ENCODE measurements around the gene SETX.

Gene SETX

GRCh38 chr9:132239999-132240840, 114.6 kb downstream of the SETX start:
- FAIRE-seq, result no peak

DNA sequence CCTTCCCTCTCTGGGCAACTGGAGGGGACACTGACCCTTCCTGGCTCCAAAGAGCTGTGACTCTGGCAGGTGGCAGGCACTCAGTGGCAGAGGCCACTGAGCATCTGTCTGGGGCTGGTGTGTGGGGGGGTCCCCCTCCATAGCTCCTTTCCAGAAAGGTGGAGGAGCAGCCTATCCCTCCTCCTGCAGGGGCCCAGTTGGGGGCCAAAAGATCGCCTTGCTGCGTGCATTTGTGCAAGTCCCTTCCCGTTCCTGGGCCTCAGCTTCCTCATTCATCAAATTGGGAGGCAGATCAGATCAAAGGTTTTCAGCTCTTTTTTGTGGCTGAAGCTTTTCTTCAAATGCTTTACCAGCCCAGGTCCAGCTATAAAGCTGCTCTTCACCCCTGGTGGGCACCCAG, 115.3 kb downstream of the SETX start:
- no peak for FAIRE-seq

DNA sequence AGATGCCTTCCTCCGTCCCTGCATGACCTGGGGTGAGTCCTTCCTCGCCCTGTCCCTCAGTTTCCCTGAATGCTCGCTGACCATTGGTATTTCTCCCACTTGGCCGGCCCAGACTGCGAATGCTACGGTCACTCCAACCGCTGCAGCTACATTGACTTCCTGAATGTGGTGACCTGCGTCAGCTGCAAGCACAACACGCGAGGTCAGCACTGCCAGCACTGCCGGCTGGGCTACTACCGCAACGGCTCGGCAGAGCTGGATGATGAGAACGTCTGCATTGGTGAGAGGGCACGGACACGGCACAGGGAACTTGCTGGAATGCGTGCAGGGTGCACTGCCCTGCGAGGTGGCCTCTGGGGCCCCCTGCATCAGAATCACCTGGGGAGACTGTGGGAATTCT, 115.8 kb downstream of the SETX start:
- no peak for FAIRE-seq

GRCh38 chr9:132238026-132238972, 116.5 kb downstream of the SETX start:
- FAIRE-seq, result no peak

DNA sequence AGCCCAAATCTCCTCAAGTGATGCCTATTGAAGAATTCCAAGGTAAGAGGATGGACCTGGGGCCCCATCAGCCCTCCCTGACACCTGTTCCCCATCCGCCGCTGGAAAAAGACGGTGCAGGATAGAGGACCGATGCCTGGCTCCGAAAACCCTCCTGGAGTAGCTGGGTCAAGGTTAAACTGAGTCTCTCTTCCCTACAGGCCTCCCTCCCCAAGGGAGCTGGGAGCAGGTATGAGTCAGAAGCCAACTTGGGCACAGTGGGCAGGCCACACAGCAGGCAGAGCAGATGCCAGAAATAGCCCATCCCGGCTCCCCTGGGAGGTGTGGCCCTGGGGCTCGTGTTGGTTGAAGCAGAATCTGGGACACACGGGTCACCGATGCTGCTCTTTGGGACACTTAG, 117.3 kb downstream of the SETX start:
- FAIRE-seq, result no peak

DNA sequence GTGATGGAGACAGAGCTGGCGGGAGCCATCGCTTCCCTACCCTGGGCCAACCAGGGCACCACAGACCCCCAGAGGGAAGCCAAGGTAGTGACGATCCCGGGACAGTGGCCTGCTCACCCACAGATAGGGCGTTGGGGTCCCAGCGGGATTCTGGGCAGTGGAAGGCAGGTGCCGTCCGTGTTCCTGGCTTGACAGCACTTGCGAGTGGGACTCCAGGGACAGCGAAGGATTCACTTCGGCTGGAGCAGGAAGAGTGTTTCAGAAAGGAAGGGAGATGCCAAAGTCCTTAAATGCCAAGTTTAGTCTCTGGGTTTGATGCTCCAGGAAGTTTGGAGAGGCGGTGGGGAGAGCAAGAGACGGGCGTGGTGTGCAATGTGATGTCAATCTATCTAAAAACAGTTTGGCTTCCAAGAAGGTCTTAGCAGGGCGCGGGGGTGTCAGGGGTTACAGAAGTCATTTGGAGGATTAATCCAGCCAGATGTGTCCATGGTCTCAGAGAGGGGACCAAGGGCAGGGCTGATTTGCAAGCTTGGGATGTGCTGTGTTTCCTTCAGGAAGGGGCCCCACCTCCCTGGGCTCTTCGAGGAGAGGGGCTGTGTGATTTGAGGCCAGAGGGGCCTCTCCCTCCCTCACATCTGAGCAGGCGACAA, 118.0 kb downstream of the SETX start:
- no peak for FAIRE-seq

DNA sequence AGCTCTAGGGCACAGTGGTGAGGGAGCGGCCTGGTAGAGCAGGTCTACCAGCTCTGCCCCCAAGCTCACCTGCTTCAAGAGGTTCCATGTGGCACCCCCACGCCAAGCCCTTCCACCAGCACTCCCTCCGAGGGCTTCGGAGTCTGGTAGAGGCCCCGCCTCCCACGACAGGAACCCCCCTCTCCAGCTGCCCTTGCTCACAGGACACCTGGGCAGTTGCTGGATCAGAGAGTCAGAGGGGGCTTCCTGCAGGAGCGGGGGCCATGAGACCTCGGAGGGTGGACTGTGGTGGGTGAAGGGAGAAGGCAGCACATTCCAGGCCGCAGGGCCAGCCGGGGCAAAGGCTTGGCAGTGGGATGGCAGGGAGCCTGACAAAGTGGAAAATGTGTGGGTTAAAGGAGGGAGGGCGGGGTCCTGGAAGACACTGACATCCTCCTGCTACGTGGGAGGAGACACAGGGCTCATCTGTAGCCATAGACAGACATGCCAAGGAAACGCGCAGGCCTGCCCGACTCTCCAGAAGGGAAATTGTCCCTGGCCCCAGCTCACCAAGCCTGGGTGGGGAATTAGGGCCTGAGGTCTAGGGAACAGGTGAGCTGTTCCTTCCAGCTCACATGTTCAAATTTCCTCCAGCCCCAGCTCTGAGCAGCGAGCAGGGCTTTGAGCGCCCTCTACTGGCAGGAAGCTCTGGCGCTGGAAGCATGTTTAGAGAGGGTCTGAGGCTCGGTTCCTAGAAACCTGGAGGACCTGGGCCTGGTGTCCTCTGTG, 118.7 kb downstream of the SETX start:
- FAIRE-seq, result no peak

DNA sequence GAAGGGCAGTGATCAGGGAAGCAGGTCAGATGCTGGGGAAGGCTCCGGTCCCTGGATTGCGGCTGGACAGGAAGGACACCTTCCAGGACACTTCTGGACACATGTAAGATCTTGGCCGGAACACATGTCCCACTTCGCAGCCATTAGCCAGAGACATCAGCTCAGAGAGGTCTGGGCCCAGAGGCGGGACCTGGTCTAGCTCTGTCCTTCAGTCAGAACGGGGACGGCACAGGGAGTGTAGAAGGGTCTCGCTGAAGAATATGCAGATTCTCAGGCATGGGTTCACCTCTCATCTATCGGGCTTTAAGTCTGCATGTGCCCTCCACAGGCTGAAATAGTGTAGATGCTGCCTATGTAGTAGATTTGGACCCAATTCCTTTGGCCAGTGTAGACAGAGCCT, 119.7 kb downstream of the SETX start:
- no peak for FAIRE-seq

GRCh38 chr9:132234535-132234934, 120.3 kb downstream of the SETX start:
- FAIRE-seq, result no peak

DNA sequence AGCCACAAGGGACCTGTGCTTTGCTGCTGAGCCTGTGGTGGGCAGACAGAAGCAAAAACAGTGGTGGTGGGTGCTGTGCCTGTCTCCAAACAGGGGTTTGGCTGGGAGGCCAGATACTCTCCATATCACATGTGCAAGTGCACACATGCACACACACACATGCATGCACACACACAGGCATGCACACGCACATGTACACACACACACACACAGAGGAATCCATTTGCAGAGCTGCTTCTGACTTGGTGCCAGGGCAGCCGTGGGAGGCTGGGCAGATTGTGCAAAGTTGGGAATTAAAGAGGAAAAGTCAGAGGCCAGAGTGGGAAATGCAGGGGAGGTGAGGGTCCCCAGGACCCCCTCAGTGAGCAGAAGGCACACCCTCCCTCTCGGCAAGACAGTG, 121.6 kb downstream of the SETX start:
- FAIRE-seq, result no peak

DNA sequence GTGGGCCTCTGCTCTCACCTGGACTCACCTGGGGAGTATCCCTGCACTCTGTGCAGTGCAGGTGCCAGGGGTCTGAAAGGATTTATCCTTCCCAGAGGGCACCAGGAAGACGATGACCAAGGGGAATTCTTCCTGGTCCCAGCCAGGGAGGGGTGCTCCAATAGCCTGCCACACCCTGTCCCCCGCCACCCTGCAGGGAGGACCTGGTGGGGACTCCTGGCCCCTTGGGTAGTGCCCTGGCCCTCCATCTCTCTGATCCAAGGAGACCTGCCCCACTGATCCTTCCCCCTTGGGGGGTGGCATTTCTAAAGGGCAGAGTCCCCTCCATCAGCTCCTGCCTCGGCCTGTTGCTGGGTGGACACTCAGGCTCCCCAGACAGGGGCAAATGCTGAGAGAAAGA, 122.3 kb downstream of the SETX start:
- no peak for FAIRE-seq

- FAIRE-seq, result no peak
Measured at GRCh38 chr9:132231019-132231701, 123.6 kb downstream of the SETX start.

GRCh38 chr9:132230605-132231004, 124.2 kb downstream of the SETX start:
- no peak for FAIRE-seq

DNA sequence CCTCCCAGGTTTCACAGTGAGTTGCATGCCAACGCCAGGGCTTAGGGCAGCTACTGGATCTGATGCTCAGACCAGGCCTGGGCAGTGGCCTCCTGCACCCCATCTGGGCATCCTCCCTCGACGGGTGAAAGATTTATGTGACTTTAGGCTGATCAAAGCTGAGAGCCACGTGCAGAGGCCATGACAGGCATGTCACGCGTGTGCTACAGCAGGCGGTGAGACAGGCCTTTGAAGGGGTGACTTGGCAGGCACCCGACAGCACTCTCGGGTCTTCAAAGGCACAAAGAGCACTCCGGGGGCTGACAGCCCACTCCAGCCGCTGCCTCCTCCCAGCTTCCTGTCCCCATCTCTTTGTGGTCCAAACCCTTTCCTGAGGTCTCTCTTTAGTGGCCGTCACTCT, 126.7 kb downstream of the SETX start:
- no peak for FAIRE-seq

DNA sequence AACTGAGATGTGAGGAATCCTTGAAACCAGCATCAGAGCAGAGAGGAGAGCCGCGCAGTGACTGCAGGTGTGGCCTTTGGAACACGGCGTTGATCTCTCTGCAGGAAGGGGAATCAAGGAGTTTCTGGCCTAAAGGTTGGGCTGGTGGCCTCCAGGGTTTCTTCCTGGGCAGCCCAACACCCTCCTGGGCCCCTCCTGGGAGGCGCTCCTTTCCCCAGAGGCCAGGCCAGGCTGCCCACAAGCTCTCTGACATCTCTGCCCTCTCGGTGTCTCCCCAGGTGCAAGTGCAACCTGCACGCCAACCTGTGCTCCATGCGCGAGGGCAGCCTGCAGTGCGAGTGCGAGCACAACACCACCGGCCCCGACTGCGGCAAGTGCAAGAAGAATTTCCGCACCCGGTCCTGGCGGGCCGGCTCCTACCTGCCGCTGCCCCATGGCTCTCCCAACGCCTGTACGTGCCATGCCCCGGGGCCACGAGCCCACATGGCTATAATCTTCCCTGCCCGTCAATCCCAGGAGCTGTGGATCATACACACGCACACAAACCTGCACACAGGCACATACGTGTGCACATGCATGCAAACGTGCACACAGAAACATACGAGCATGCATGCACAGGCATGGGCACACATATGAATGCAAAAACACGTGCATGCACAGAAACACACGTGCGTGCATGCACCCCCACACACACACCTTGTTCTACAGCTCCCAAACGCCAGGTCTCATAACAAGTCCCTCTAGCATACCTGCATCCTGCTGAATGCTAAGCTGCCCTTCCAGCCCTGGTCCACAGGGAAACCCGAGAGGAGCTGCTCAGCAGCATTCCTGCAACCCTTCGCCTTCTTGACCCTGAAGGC, 128.0 kb downstream of the SETX start:
- FAIRE-seq, result no peak

- FAIRE-seq, result no peak
Measured at GRCh38 chr9:132224645-132225044, 130.1 kb downstream of the SETX start.

GRCh38 chr9:132221941-132222340, 132.8 kb downstream of the SETX start:
- FAIRE-seq, result no peak

DNA sequence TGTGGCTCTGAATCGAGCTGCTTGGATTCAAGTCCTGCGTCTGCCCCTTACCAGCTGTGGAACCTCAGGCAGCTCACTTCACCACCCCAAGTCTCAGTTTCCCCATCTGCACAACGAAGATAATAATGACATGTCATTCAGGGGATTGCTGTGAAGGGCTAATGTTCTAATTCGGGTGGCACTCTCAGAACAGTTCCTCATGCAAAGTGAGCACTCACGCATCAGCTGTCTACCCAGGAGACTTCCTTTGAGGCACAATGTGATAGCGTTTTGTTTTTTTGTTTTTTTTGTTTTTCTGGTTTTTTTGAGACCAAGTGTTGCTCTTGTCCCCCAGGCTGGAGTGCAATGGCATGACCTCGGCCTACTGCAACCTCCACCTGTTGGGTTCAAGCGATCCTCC, 136.6 kb downstream of the SETX start:
- FAIRE-seq, result no peak

DNA sequence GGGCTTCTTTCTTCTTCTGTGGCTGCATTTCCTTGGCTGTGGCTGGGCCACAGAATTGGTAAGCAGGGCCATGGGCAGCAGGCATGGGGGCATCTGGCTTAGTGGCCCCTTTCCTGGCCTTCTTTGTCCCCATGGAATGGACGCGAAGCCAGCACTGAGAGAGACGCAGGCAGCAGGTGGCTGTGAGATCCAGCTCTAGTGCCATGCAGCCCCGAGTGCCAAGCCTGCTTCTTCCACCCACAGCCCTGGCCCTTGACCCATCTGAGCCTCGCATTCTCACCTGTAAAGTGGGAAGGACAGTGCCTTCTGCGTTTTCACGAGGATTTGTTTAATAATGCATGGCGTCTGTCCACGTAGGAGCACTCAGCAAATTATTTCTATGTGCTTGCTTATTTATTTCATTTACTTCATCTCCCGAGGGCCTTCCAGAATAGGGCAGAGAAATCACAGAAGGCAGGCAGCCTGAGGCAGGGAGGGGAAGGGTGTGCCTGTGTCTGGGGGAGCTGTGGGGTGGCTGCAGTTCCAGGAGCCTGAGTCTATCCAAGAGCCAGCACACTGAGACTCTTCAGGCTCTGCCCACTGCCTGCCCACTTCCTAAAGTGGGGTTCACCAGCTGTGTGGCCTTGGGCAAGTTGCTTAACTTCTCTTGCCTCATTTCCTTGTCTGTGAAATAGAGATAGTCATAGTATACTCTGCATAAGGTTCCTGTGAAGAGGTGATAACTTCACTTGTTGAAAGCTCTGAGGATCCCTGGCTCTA, 137.7 kb downstream of the SETX start:
- FAIRE-seq, result no peak

DNA sequence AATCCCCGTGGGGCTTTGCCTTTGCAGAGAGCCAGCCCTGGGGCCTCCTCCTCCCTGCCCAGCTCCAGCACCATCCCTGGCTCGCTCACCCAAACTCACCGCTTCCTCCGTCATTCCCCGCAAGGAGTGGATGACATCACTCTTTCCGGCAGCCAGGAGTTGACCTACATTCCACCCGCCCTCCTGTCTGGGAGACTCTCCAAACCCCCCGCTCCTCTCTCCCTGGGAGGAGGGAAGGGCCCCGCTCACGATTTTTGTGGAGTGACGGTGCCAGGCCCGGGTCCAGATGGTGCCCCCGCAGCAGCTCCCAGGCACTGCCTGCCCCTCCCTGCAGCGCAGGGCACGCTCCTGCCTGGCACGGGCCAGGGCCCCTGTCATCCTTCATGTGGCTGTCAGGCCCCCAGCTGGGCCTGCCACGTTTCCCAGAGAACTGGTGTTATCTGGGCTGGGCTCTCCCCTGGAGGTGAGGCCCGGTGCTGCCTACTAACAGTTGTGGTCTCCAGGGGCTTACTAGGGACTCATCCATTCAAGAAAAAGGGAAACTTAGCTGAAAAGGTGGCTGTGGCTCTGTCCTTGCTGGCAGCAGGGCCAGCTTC, 140.7 kb downstream of the SETX start:
- peak; percentile 56 for FAIRE-seq

Data from islet of Langerhans (tissue), 1 donor.